ENCODE results near the gene IGFN1. TPM values are rescaled to one million over a fixed set of nuclear protein-coding genes. Genes with fewer than 3 reads are reported as not detected.

IGFN1 gene
- total and polyA plus RNA-seq, 2 donors from 2014 or later: 2.8 TPM; not detected in 1

- Histone ChIP-seq H3K4me3 (ENCODE audit: low read length in 3 of 3) (no peak overlapping the region), H3K4me1 (ENCODE audit: control insufficient read depth in 2 of 3, insufficient read depth in 2 of 3, low read depth in 1 of 3, low read length in 3 of 3) (peaks cover 0 to 8% (median 8%) of the 10 kb centered on the region in 3 donors), H3K9me3 (ENCODE audit: control insufficient read depth in 2 of 3, insufficient read depth in 1 of 3, low read length in 3 of 3) (no peaks in the 10 kb centered on the region), H3K9ac (ENCODE audit: low read length in 3 of 3) (no peak overlapping the region), H3K27ac (ENCODE audit: low read depth in 2 of 2, low read length in 2 of 2) (no peak overlapping the region), H3K27me3 (ENCODE audit: control insufficient read depth, insufficient read depth, low read length) (no peaks in the 10 kb centered on the region), H3K36me3 (ENCODE audit: control insufficient read depth in 2 of 3, insufficient read depth in 3 of 3, low read length in 3 of 3) (no peaks in the 10 kb centered on the region)
- no peak for TF ChIP-seq CTCF (IDR thresholded peaks at IDR 0.05; ENCODE audit: borderline replicate concordance, extremely low read depth, insufficient read depth)
- FAIRE-seq: no peak
- intact Hi-C loops (cut with DNase I): no loop called here
- DNase-seq: peak in 1 of 5 donors; percentile 20
Observed at GRCh38 chr1:201173736-201174135, 16.9 kb upstream of the IGFN1 start.

GRCh38 chr1:201175820-201176500 is 14.7 kb upstream of the IGFN1 start:
- FAIRE-seq: no peak
- H3K9ac ChIP-seq (ENCODE audit: low read length in 3 of 3): no peak overlapping the region
- DNase-seq: peak in 1 of 5 donors; percentile 23
- no peaks in the 10 kb centered on the region for H3K36me3 ChIP-seq (ENCODE audit: control insufficient read depth in 2 of 3, insufficient read depth in 3 of 3, low read length in 3 of 3)
- intact Hi-C loops (cut with DNase I): no loop called here
- H3K9me3 ChIP-seq (ENCODE audit: control insufficient read depth in 2 of 3, insufficient read depth in 1 of 3, low read length in 3 of 3): no peaks in the 10 kb centered on the region
- no peak for TF ChIP-seq CTCF (IDR thresholded peaks at IDR 0.05; ENCODE audit: borderline replicate concordance, extremely low read depth, insufficient read depth)
- peaks cover 0 to 5% (median 0%) of the 10 kb centered on the region in 3 donors for H3K4me1 ChIP-seq (ENCODE audit: control insufficient read depth in 2 of 3, insufficient read depth in 2 of 3, low read depth in 1 of 3, low read length in 3 of 3)
- no peaks in the 10 kb centered on the region for H3K27me3 ChIP-seq (ENCODE audit: control insufficient read depth, insufficient read depth, low read length)
- no peak overlapping the region for H3K4me3 ChIP-seq (ENCODE audit: low read length in 3 of 3)
- H3K27ac ChIP-seq (ENCODE audit: low read depth in 2 of 2, low read length in 2 of 2): no peak overlapping the region

GRCh38 chr1:201176940-201177339 is 13.7 kb upstream of the IGFN1 start:
- Histone ChIP-seq H3K36me3 (ENCODE audit: control insufficient read depth in 2 of 3, insufficient read depth in 3 of 3, low read length in 3 of 3) (no peaks in the 10 kb centered on the region), H3K9ac (ENCODE audit: low read length in 3 of 3) (no peak overlapping the region), H3K27me3 (ENCODE audit: control insufficient read depth, insufficient read depth, low read length) (no peaks in the 10 kb centered on the region), H3K27ac (ENCODE audit: low read depth in 2 of 2, low read length in 2 of 2) (no peak overlapping the region), H3K4me3 (ENCODE audit: low read length in 3 of 3) (no peak overlapping the region), H3K9me3 (ENCODE audit: control insufficient read depth in 2 of 3, insufficient read depth in 1 of 3, low read length in 3 of 3) (no peaks in the 10 kb centered on the region), H3K4me1 (ENCODE audit: control insufficient read depth in 2 of 3, insufficient read depth in 2 of 3, low read depth in 1 of 3, low read length in 3 of 3) (no peaks in the 10 kb centered on the region)
- no peak for TF ChIP-seq CTCF (IDR thresholded peaks at IDR 0.05; ENCODE audit: borderline replicate concordance, extremely low read depth, insufficient read depth)
- intact Hi-C loops (cut with DNase I): no loop called here
- DNase-seq (peak in 3 of 5 donors; percentile 19 to 36 (median 25)), FAIRE-seq (no peak)
